Activated naive CD8-positive, alpha-beta T cell treated with anti-CD3 and anti-CD28 coated beads, Interleukin-2, amount 50 U/mL, for 24 hours (primary cell): ENCODE data around the gene ESRRA.
A peak's percentile ranks its signal among the peaks of the same experiment; 100 is the strongest.
"Not testable (repeated sequence)": the region's sequence is repeated elsewhere in the genome, so short reads cannot be mapped to it uniquely, and the experiment has no call there.

Experiments used
- ATAC-seq: fragments of 150-1000 bp; cut with Tn5 transposase; one replicate; pipeline ENCODE4 v1.10.0; 2021
- DNase-seq: peaks from one replicate; pipeline ENCODE4 v3.0.0; 2021
- H3K27ac Mint-ChIP-seq: one replicate; pipeline ENCODE4 v1.8.0; 2021; ENCODE audit warnings: mild to moderate bottlenecking, mixed read lengths
- H3K27me3 Mint-ChIP-seq: one replicate; pipeline ENCODE4 v1.8.0; 2021; ENCODE audit warnings: mixed read lengths
- H3K36me3 Mint-ChIP-seq: one replicate; pipeline ENCODE4 v1.8.0; 2021; ENCODE audit warnings: low read depth, mixed read lengths
- H3K4me1 Mint-ChIP-seq: one replicate; pipeline ENCODE4 v1.8.0; 2021; ENCODE audit warnings: mixed read lengths
- H3K4me3 Mint-ChIP-seq: one replicate; pipeline ENCODE4 v1.8.0; 2021; ENCODE audit warnings: mild to moderate bottlenecking, moderate library complexity, mixed read lengths
- H3K9me3 Mint-ChIP-seq: one replicate; pipeline ENCODE4 v1.8.0; 2021; ENCODE audit warnings: mixed read lengths

Gene ESRRA

DNA sequence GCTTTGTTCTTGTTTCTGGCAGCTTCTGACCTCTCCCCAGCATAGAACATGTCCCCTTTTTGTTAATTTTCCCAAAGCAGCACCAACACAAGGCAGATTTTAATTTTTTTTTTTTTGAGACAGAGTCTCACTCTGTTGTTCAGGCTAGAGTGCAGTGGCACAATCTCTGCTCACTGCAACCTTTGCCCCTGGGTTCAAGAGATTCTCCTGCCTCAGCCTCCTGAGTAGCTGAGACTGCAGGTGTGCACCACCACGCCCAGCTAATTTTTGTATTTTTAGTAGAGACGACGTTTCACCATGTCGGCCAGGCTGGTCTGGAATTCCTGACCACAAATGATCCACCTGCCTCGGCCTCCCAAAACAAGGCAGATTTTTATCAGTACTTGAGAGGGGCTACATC lies 2.5 kb downstream of the ESRRA start:
- H3K9me3 Mint-ChIP-seq, DNase-seq, ATAC-seq, H3K27me3 Mint-ChIP-seq: not testable (repeated sequence)
- peak overlapping the region; percentile 76 for H3K27ac Mint-ChIP-seq
- H3K4me1 Mint-ChIP-seq = peaks cover 40% of the 10 kb centered on the region
- H3K4me3 Mint-ChIP-seq = peak overlapping the region; percentile 70
- H3K36me3 Mint-ChIP-seq = peaks cover 20% of the 10 kb centered on the region

- Mint-ChIP-seq H3K9me3 (no peaks in the 10 kb centered on the region), H3K27ac (peak overlapping the region; percentile 71), H3K4me1 (peaks cover 36% of the 10 kb centered on the region), H3K36me3 (peaks cover 32% of the 10 kb centered on the region), H3K4me3 (no peak overlapping the region), H3K27me3 (no peaks in the 10 kb centered on the region)
- no peak for DNase-seq
- no peak for ATAC-seq
Measured at GRCh38 chr11:64312947-64313346, 7.6 kb downstream of the ESRRA start.

DNA sequence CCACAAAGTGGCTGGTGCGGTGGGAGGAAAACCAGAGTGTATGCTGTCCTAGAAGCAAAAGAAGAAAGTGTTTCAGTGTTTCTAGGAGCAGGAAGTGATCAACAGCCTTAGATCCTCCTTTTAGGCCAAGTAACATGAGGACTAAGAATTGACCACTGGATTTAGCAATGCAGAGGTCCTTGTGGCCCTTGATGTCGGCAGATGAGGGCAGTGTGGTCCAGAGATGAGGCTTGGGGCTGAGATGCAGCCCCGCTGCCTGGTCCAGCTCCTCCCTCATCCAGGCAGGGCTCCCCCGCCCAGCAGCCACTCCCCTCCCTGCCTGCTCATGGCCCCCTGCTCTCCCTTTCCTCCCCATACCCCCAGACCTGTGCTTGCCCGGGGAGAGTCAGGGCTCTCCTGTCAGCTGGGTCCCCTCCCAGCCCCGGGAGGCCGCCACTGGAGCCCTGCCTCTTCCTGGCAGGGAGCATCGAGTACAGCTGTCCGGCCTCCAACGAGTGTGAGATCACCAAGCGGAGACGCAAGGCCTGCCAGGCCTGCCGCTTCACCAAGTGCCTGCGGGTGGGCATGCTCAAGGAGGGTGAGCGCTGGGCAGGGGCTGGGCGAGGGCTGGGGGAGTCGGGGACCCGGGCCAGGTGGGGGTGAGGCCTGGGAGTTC lies 8.3 kb downstream of the ESRRA start:
- no peak for DNase-seq

DNA sequence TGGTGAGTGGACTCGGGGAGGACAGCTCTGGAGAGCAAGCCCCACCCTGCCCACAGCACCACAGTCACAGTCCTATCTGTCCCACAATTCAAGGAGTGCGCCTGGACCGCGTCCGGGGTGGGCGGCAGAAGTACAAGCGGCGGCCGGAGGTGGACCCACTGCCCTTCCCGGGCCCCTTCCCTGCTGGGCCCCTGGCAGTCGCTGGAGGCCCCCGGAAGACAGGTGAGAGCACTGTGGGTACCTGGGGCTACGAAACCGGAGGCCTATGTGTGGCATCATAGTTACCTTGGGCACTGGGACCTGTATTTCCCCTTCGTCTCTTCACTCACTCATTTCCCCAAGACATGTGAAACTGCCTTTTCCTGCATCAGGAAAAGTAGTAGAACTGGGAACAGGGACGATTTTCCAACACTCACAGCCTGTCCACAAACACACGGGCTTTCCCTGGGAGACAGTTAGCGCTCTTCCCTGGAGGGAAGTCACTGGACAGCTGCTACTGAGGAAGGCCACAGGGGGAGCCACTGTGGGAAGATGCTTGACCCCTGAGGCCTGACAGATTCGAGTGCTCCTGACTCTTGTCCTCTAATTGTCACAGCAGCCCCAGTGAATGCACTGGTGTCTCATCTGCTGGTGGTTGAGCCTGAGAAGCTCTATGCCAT lies 9.0 kb downstream of the ESRRA start:
- peaks cover 40% of the 10 kb centered on the region for H3K4me1 Mint-ChIP-seq
- ATAC-seq (no peak), DNase-seq (no peak)
- H3K27me3 Mint-ChIP-seq = no peaks in the 10 kb centered on the region
- no peak overlapping the region for H3K27ac Mint-ChIP-seq
- H3K9me3 Mint-ChIP-seq = no peaks in the 10 kb centered on the region
- H3K36me3 Mint-ChIP-seq = peaks cover 34% of the 10 kb centered on the region
- H3K4me3 Mint-ChIP-seq = no peak overlapping the region

More for the DNA sequence above, 8.3 kb downstream of the ESRRA start:
- ATAC-seq = no peak
- no peak overlapping the region for H3K4me3 Mint-ChIP-seq
- H3K27me3 Mint-ChIP-seq = no peaks in the 10 kb centered on the region
- peaks cover 32% of the 10 kb centered on the region for H3K36me3 Mint-ChIP-seq
- H3K4me1 Mint-ChIP-seq = peaks cover 37% of the 10 kb centered on the region
- no peaks in the 10 kb centered on the region for H3K9me3 Mint-ChIP-seq
- peak overlapping the region; percentile 43 for H3K27ac Mint-ChIP-seq

GRCh38 chr11:64314805-64315561 lies 9.7 kb downstream of the ESRRA start:
- ATAC-seq = no peak
- Mint-ChIP-seq H3K36me3 (peaks cover 32% of the 10 kb centered on the region), H3K4me1 (peaks cover 40% of the 10 kb centered on the region), H3K9me3 (no peaks in the 10 kb centered on the region), H3K4me3 (peak overlapping the region; percentile 43), H3K27ac (peak overlapping the region; percentile 31), H3K27me3 (no peaks in the 10 kb centered on the region)
- DNase-seq = no peak

DNA sequence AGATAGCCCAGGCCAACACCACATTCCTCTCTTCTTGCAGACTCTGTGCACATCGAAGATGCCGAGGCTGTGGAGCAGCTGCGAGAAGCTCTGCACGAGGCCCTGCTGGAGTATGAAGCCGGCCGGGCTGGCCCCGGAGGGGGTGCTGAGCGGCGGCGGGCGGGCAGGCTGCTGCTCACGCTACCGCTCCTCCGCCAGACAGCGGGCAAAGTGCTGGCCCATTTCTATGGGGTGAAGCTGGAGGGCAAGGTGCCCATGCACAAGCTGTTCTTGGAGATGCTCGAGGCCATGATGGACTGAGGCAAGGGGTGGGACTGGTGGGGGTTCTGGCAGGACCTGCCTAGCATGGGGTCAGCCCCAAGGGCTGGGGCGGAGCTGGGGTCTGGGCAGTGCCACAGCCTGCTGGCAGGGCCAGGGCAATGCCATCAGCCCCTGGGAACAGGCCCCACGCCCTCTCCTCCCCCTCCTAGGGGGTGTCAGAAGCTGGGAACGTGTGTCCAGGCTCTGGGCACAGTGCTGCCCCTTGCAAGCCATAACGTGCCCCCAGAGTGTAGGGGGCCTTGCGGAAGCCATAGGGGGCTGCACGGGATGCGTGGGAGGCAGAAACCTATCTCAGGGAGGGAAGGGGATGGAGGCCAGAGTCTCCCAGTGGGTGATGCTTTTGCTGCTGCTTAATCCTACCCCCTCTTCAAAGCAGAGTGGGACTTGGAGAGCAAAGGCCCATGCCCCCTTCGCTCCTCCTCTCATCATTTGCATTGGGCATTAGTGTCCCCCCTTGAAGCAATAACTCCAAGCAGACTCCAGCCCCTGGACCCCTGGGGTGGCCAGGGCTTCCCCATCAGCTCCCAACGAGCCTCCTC lies 10.6 kb downstream of the ESRRA start:
- not testable (repeated sequence) for H3K9me3 Mint-ChIP-seq, H3K27me3 Mint-ChIP-seq, DNase-seq, ATAC-seq
- peaks cover 40% of the 10 kb centered on the region for H3K4me1 Mint-ChIP-seq
- H3K36me3 Mint-ChIP-seq = peaks cover 36% of the 10 kb centered on the region
- H3K4me3 Mint-ChIP-seq = peak overlapping the region; percentile 97
- H3K27ac Mint-ChIP-seq = peak overlapping the region; percentile 98

DNA sequence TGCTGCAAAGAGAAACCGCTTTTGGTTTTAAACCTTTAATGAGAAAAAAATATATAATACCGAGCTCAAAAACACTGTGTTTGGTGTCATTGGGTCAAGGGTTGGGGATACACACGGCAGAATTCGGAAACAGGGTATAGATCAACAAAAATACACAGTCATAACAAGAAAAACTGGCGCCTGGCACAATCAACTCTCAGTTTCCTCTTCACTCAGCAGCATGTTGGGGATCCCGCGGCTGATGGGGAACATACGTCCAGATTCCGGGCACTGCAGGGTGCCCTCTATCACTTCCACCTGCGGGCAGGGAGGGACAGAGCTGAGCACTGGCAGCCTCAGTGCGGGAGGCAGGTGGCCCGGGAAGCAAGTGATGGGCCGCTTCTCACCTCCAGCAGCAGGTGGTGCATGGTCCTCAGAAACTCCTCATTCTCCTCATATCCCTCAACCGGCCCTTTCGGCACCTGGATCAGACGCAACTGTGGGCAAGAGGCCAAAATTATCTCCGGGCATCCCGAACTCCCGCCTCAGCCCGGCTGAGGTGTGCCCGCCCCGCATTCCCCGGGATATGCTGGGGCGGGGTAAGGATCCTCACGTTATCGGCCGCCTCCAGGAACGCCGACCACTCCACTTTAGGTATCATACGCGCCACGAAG lies 11.5 kb downstream of the ESRRA start:
- no peak for DNase-seq
- H3K36me3 Mint-ChIP-seq = peaks cover 40% of the 10 kb centered on the region
- H3K9me3 Mint-ChIP-seq = no peaks in the 10 kb centered on the region
- peak; percentile 1 for ATAC-seq
- H3K4me3 Mint-ChIP-seq = peak overlapping the region; percentile 97
- H3K27me3 Mint-ChIP-seq = no peaks in the 10 kb centered on the region
- H3K4me1 Mint-ChIP-seq = peaks cover 37% of the 10 kb centered on the region
- H3K27ac Mint-ChIP-seq = peak overlapping the region; percentile 98

DNA sequence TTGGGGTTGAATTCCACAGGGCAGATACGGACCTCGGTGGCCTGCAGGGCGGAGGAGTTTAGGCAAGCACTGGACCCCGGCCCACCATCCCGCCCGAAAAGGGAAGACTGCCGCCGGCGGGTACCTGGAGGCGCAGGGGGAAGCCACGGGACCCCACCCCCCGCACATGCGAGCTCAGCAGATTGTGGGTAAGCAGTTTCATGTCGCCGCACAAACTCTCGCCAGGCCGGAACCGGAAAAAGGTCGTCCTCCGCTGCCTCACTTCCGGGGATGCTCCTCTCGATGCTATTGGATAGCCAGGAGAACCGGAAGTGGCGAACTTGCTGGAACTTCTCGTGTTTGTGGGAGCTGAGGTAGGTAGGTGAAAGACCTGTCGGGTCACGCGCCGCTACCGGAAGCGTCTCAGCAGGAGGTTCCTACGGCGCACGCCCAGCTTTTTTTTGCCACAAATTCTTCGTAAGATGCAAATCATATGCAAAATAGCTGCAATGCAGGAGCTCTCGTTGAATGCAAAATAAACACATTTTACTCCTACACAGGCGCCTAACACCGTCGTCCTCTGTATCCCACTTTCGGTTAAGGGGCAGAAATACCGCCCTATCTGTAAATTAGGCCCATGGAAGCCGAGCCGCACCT lies 12.1 kb downstream of the ESRRA start, which contains the start of gene TRMT112:
TSS of gene TRMT112 (minus strand) at position 235 of the 636 bp plus-strand sequence. CDS start at position 202, 33 bp downstream.
- peaks cover 36% of the 10 kb centered on the region for H3K4me1 Mint-ChIP-seq
- no peaks in the 10 kb centered on the region for H3K27me3 Mint-ChIP-seq
- no peaks in the 10 kb centered on the region for H3K9me3 Mint-ChIP-seq
- ATAC-seq = peak; percentile 81
- H3K27ac Mint-ChIP-seq = peak within 1 kb of the TSS; percentile 98
- peak within 1 kb of the TSS; percentile 97 for H3K4me3 Mint-ChIP-seq
- DNase-seq = peak; percentile 94
- H3K36me3 Mint-ChIP-seq = peaks cover 40% of the 10 kb centered on the region

GRCh38 chr11:64317961-64318765 lies 12.8 kb downstream of the ESRRA start, which contains the start of gene PRDX5:
TSS of gene PRDX5 (plus strand) at chr11:64318121. CDS start at chr11:64318216, 95 bp downstream.
- Mint-ChIP-seq H3K27ac (peak within 1 kb of the TSS; percentile 98), H3K4me3 (peak within 1 kb of the TSS; percentile 97), H3K36me3 (peaks cover 33% of the 10 kb centered on the region), H3K9me3 (no peaks in the 10 kb centered on the region), H3K27me3 (no peaks in the 10 kb centered on the region), H3K4me1 (peaks cover 29% of the 10 kb centered on the region)
- peak; percentile 94 for DNase-seq
- peak; percentile 75 for ATAC-seq

DNA sequence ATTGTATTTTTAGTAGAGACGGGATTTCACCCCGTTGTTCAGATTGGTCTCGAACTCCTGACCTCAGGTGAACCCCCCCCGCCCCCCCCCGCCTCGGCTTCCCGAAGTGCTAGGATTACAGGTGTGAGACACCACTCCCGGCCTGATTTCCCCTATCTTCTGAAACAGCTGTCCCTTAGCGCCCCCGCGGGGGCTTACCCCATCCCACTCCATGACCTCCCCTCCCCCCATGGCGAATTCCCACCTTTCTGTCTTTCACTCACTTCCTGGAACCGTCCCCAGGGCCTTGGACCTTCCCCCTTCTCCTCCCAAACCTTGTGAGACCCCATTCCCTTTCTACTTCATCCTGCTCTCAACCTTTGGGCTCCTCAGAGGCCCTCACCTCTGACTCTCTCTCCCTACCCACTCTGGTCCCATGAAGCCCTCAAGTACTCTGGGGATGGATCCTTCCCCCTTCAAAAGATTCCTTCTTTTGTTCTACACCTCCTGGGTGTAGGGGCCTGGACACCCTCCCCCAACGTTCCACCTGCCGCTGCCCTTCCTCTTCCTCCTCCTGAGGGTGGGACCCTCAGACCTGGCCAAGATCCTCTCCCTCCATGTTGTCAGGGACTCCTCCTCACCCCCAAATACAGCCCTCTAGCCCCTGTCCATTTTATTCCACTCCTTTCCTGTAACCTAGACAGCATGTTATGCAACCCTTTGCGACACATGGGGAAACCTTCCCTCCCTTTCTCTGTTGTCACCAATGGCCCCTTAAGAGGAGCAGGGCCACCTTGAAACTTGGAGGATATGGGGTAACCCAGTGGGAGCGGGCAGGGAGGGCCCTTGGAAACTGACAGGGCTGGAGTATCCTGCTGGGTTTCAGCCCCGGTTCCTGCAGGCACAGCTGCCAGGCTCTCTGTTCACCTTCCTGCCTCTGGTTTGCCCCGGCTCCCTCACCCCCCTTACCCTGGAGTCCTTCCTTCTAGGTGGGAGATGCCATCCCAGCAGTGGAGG lies 13.7 kb downstream of the ESRRA start:
- Mint-ChIP-seq H3K36me3 (peaks cover 32% of the 10 kb centered on the region), H3K4me3 (peak overlapping the region; percentile 97), H3K9me3 (no peaks in the 10 kb centered on the region), H3K27me3 (no peaks in the 10 kb centered on the region), H3K27ac (peak overlapping the region; percentile 98), H3K4me1 (peaks cover 28% of the 10 kb centered on the region)
- DNase-seq (no peak), ATAC-seq (no peak)

DNA sequence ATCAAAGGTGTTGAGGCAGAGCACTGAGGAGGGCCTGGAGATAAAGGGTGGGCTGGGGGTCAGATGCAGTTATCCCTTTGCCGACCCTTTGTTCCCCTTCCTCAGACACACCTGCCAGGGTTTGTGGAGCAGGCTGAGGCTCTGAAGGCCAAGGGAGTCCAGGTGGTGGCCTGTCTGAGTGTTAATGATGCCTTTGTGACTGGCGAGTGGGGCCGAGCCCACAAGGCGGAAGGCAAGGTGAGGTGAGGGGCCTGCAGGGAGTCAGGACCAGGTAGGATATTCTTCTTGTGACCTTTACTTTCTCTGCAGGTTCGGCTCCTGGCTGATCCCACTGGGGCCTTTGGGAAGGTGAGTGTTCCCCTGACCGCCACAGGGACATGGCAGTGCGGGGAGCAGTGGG lies 15.2 kb downstream of the ESRRA start:
- no peaks in the 10 kb centered on the region for H3K27me3 Mint-ChIP-seq
- H3K27ac Mint-ChIP-seq = no peak overlapping the region
- H3K36me3 Mint-ChIP-seq = peaks cover 28% of the 10 kb centered on the region
- no peaks in the 10 kb centered on the region for H3K9me3 Mint-ChIP-seq
- H3K4me1 Mint-ChIP-seq = peaks cover 23% of the 10 kb centered on the region
- H3K4me3 Mint-ChIP-seq = peak overlapping the region; percentile 6
- DNase-seq (no peak), ATAC-seq (no peak)

DNA sequence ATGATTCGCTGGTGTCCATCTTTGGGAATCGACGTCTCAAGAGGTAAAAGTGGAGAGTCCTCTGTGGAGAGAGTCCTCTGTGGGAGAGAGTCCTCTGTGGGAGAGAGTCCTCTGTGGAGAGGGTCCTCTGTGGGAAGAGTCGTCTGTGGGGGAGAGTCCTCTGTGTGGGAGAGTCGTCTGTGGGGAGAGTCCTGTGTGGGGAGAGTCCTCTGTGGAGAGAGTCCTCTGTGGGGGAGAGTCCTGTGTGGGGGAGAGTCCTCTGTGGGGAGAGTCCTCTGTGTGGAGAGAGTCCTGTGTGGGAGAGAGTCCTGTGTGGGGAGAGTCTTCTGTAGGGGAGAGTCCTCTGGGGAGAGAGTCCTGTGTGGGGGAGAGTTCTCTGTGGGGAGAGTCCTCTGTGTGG lies 15.7 kb downstream of the ESRRA start:
- Mint-ChIP-seq H3K27ac (no peak overlapping the region), H3K4me3 (no peak overlapping the region), H3K9me3 (no peaks in the 10 kb centered on the region), H3K4me1 (peaks cover 23% of the 10 kb centered on the region), H3K36me3 (peaks cover 28% of the 10 kb centered on the region), H3K27me3 (no peaks in the 10 kb centered on the region)
- ATAC-seq (no peak), DNase-seq (no peak)
